DND-41 (cell line): ENCODE data around the gene CIAO1.

Experiments
- EZH2 ChIP-seq: IDR thresholded peaks from 3 replicates; pipeline ENCODE4 v1.6.1; 2012; ENCODE audit warnings: borderline replicate concordance, low read depth, mild to moderate bottlenecking, moderate library complexity, low read length, inconsistent platforms; ENCODE audit not compliant: severe bottlenecking
- TF ChIP-seq, protein P1 (sequence below): IDR thresholded peaks from 2 replicates; pipeline ENCODE4 v1.5.1; 2012; ENCODE audit warnings: borderline replicate concordance, low read length, moderate library complexity, mild to moderate bottlenecking; ENCODE audit not compliant: poor library complexity, severe bottlenecking; ENCODE audit errors: extremely low read depth

DNA sequence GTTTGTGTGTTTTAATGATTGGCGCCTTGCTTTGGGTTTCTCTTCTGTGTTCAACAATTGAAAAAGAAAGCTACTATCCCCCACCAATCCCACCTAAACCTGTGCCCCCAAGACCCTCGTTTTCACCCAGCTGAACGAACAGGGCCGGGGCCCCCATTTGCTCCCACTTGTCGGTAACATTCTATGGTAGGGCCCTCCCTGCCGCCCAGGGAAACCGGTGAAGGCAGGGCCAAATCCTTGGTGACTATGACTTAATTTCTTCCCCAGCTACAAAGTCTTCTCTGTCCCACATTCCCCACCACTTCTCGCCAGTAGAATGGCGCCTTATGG is 39.9 kb downstream of the CIAO1 start:
- TF ChIP-seq, protein P1, sequence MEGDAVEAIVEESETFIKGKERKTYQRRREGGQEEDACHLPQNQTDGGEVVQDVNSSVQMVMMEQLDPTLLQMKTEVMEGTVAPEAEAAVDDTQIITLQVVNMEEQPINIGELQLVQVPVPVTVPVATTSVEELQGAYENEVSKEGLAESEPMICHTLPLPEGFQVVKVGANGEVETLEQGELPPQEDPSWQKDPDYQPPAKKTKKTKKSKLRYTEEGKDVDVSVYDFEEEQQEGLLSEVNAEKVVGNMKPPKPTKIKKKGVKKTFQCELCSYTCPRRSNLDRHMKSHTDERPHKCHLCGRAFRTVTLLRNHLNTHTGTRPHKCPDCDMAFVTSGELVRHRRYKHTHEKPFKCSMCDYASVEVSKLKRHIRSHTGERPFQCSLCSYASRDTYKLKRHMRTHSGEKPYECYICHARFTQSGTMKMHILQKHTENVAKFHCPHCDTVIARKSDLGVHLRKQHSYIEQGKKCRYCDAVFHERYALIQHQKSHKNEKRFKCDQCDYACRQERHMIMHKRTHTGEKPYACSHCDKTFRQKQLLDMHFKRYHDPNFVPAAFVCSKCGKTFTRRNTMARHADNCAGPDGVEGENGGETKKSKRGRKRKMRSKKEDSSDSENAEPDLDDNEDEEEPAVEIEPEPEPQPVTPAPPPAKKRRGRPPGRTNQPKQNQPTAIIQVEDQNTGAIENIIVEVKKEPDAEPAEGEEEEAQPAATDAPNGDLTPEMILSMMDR = no peak
- TF ChIP-seq EZH2 = no peak
